Activated CD4-positive, CD25-positive, alpha-beta regulatory T cell treated with anti-CD3 and anti-CD28 coated beads, Interleukin-2, amount 50 U/mL, for 16 hours (primary cell): Measurements from ENCODE around the gene PLIN5.

Source experiments
- DNase-seq: peaks from one replicate; pipeline ENCODE4 v3.0.0-alpha.2; 2020; ENCODE audit warnings: low read depth, low spot score

The PLIN5 gene

DNA sequence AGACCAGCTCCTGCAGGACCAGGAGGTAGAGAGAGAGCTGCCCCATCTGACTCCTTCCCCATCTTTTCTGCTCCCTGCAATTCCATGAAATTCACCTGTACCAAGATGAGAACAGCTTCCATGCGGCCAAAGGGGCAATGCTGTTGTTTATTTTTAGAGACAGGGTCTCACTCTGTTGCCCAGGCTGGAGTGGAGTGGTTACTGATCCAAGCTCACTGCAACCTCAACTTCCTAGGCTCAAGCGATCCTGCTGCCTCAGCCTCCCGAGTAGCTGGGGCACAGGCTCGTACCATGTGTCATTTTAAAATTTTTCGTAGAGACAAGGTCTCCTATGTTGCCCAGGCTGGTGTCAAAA, 13.2 kb downstream of the PLIN5 start:
- DNase-seq, result no peak

DNA sequence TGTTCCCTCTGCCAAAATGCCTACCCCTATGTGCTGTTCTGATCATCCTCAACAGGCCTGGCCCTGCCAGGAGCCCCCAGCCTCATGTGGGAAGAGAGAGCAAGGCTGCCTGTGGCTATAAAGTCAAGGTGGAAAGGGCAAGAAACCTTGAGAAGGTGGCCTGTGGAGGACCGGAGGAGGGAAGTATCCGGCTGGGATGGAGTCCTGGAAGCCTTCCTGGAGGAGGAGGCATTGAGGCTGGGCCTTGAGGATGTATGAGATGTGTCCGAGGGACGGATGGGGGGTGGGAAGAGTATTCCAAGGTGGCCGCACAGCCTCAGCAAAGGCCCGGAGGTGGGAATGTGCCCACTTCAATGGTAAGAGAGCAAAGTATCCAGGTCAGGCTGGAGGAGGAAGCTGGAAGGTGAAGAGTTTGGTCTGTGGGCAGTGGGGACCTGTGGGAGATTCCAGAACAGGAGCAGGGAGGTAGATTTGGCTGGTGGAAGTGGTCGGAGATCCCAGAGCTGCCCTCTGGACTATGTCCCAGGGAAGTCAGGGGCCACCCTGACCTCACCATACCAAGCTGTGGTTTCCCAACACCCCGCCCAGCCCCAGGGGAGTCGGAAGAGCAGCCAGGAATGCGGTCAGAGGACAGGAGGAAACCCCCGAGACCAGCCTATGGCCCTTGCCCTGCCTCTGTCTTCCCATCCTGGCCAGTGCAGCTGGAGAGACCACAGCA, 13.7 kb downstream of the PLIN5 start:
- DNase-seq, result no peak

DNA sequence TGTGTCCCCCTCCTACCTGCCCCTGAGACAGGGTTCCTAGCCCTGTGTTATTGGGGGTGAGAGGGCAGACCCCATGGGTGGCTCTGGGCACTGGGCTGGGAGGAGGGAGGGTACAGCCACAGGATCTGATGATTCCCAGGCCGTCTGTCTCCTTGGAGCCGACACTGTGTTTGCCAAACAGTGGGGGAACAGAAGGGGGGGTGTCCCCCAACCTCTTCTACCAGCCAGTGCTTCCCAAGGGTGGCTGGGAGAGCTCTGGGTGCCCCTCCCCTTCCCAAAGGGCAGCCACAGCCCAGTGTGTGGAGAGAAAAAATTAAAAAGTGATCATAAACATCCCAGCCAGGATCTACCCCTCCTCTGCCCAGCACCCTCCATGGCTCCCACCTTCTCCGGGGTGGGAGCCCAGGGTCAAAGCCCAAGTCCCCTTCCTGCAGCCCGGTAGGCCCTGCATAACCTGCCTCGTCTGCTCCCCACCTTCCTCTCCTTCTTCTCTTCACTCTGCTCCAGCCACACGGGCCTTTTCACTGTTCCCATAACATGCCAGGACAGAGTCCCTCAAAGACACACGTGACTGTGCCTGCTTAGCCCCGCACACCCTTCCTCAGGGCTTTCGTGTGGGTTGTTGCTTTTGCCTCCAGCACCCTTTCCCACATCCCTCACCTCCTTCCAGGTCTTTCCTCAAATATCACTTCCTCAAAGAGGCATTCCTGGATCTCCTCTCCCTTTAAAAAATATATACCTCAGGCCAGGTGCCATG, 15.3 kb downstream of the PLIN5 start:
- DNase-seq, result no peak

DNA sequence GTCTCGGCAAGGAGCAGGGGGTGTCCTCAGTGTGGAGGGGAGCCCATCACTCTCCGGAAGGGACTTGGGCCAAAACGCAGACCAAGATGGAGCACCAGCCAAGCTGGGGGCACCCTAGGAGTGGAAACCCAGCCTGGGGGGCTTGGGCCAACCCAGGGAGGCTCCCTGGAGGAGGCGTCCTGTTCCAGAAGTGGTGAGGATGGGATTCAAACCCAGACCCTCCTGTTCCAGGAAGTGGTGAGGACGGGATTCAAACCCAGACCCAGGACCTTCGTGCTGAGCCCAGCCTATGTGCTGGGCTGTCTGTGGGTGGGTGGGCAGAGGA, 15.9 kb downstream of the PLIN5 start:
- DNase-seq, result no peak

DNA sequence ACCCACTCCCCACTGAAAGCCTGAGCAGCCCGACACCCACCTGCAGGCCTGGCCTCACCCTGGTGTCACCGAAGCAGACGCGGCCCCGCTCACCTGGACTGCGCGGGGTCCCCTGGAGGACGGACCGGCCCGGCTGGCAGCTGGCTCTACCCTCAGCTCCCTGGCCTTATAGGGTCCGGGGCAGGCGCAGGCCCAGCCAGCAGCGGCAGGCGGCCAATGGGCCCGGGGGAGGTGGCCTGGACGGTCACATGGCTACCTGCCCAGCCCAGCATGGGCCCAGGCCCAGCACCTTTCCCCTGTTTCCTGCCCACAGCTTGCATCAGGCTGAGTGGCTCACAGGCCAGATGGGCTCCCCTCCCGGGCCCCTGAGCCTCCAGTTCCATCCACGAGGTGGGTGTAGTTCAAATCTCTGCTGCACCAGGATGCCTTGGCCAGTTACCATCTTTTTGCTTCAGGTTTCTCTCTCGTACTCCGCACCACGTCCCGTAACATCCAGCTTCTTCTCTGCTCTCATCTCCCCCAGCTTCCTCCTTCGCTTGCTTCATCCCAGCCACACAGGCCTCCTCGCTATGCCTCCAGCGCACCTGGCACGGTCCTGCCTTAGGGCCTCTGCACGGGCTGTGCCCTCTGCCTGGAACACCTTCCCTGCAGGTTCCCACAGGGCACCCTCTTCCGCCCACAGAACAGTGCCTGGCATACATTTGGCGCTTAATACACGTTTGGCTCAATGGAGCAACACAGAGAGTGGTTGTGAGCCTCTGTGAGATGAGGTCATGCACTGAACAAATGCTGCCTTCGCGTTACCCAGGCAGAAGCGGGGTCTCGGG, 16.5 kb downstream of the PLIN5 start, which contains the start of gene PLIN4:
Gene PLIN4 (minus strand): TSS at position 142 of the 827 bp plus-strand sequence. CDS start 214 bp downstream, outside the sequence.
- no peak for DNase-seq

DNA sequence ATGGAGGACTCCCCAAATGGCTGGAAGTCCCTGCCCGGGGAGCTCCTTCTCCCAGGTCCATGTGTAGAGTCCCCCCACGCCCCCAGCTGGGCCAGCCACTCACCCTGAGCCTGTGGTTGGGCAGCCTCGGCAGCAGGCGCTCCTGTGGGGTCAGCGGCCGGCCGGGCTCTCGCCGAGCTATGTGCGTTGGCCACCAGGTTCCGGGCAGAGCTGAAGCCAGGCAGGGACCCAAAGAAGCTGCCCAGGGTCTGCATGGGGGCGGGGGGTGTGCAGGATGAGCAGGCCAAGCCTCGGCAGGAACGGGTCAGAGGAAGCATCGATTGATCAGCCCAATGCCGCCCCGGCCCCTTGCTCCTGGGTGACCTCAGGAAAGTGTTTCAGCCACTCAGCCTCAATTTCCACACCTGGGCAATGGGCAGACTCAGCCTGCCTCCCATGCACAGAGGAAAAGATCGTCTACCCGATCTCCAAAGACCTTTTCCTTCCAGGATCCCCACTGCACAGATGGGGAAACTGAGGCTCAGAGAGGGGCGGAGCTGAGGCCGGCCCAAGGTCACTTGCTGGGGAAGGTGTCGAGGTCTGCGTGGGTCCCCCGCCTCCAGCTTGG, 17.5 kb downstream of the PLIN5 start:
- no peak for DNase-seq

DNA sequence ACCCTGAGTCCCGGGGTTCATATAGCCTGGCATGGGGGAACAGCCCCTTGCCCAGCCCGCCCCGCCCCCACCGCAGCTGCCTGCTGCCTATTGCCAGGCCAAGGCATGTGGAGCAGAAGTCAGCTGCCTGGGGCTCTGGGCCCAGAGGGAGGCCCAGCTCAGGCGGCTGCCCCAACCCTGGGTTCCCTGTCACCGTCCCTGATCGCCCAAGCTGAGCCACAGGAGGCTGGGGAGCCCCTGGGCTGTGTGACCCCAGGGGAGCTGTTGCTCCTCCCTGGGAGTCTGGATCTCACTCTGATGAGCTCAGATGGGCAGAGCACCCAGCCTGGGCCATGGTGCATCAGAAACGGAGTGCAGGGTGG, 18.1 kb downstream of the PLIN5 start:
- DNase-seq, result no peak

DNA sequence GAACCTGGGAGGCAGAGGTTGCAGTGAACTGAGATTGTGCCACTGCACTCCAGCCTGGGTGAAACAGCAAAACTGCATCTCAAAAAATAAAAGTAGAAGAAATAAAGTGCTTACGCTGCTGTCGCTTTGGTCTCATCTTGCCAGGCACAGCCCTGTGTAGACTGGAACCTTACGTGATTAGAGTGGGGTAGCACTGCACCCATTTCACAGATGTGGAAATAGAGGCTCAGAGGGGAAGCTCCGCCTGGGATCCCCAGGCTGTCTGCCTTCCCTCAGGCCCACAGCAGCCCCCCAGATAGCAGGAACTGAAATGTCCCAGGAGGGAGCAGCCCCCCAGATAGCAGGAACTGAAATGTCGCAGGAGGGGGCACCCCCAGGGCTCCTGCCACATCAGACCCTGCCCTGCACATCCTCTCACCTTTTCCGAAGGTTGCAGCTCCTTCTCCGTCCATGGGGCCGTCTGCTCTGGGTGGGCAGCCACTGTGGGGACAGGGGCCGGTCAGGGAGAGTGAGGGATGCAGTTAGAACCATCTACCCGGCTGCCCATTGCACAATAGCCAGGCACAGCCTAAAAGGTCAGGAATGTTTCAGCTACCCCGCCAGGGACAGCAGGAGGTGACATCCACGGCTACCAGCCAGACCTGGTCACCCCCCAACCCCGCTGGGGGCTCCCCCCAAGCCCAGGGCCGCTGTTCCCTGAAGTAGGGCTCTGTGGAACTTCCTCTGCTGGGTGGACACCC, 18.7 kb downstream of the PLIN5 start:
- DNase-seq, result no peak

DNA sequence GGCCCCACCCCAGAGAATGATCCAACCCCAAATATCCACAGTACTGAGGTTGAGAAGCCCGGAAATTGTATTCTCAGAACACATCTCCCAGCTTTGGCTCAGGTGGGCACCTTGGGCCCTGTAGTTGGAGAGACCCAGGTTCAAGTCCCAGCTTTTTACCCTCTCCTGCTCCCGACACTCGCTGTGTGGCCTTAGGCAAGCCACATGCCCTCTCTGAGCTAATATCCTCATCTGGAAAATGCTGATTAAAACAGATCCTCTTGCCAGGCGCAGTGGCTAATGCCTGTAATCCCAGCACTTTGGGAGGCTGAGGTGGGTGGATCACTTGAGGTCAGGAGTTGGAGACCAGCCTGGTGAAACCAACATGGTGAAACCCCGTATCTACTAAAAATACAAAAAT, 19.3 kb downstream of the PLIN5 start:
- DNase-seq, result no peak

DNA sequence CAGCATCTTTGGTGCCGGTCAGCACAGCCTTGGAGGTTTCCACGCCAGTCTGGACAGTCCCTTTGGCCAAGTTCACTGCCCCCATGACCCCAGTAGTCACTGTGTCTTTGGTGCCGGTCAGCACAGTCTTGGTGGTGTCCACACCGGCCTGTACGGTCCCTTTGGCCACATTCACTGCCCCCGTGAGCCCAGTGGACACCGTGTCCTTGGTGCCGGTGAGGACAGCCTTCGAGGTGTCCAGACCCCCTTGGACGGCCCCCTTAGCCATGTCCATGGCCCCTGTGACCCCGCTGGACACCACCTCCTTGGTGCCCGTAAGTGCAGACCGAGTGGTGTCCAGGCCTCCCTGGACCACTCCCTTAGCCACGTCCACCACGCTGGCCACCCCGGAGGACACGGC, 21.8 kb downstream of the PLIN5 start:
- DNase-seq, result no peak

DNA sequence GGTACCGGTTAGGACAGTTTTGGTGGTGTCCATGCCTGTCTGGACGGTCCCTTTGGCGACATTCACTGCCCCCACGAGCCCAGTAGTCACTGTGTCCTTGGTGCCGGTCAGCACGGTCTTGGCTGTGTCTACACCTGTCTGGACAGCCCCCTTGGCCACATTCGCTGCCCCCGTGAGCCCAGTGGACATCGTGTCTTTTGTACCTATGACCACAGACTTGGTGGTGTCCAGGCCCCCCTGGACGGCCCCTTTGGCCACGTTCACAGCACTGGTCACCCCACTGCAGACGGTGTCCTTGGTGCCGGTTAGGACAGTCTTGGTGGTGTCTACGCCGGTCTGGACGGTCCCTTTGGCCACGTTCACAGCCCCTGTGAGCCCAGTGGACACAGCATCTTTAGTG, 23.0 kb downstream of the PLIN5 start:
- DNase-seq, result no peak

DNA sequence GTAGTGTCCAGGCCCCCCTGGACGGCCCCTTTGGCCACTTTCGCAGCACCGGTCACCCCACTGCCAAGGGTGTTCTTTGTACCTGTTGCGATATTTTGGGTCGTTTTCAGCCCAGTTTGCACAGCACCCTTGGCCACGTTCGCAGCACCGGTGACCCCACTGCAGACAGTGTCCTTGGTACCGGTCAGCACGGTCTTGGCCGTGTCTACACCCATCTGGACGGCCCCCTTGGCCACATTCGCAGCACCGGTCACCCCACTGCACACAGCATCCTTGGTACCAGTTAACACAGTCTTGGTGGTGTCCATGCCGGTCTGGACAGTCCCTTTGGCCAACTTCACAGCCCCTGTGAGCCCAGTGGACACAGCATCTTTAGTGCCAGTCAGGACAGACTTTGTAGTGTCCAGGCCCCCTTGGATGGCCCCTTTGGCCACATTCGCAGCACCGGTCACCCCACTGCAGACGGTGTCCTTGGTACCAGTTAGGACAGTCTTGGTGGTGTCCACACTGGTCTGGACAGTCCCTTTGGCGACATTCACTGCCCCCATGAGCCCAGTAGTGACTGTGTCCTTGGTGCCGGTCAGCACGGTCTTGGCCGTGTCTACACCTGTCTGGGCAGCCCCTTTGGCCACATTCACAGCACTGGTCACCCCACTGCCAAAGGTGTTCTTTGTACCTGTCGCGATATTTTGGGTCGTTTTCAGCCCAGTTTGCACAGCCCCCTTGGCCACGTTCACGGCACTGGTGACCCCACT, 23.5 kb downstream of the PLIN5 start:
- DNase-seq, result no peak

DNA sequence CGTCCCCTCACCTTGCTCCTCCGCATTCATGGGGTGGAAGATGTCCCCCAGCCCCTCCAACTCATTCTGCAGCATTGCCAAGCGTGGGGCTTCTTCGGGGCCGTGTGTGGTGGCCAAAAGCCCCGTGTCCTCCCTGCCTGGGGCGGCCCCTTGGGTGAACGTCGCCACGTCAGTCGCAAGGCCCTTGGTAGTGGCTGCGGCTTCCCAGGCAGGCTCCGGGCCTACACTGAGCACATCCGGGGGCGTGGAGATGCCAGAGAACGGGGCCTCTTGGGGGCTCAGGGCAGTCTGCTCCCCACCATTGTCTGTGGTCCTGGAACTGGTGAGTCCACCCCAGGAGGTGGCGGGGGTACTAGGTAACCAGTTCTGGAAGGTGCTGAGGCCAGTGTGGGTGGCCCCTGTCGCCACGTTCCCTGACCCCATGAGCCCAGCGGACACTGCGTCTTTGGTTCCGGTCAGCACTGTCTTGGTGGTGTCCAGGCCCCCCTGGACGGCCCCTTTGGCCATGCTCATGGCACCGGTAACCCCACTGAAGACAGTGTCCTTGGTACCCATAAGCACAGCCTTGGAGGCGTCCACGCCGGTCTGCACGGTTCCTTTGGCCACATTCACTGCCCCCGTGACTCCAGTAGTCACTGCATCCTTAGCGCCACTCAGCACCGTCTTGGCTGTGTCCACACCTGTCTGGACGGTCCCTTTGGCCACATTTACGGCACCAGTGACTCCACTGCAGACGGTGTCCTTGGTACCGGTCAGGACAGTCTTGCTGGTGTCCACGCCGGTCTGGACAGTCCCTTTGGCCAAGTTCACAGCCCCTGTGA, 24.4 kb downstream of the PLIN5 start:
- DNase-seq, result no peak

DNA sequence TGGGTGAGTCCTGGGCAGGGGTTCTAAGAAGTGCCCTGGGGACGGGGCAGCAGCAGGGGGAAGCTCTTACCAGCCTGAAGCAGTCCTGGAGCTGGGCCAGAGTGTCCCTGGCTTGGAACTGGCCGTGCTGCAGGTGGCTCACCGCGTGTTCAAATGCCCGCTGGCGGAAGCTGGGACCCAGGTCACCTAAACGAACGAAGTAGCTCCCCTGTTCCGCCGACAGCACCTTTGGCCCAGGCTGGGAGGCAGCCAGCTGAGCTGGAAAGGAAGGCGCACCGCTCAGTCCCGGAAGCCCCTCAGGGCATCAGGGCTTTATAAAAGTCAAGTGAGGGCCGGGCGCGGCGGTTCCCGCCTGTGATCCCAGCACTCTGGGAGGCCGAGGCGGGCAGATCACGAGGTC, 26.3 kb downstream of the PLIN5 start:
- DNase-seq, result no peak

DNA sequence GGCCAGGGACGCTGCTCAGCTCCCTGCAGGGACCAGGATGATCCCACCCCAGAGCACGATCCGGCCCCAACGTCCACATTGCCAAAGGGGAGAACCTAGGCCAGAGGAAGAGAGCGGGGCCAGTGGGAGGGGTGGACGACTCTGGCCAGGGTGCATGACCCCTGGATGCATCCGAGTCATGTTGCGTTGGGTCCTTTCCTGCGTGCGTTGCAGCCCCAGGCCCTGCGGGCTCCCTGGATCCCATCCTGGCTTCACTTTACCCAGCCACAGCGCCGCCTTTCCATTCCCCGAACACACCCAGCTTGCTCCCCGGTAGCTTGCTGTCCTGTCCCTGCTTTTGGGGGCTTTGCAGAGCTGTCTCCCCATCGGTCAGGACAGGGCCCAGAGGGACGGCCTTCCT, 27.2 kb downstream of the PLIN5 start:
- DNase-seq, result no peak

DNA sequence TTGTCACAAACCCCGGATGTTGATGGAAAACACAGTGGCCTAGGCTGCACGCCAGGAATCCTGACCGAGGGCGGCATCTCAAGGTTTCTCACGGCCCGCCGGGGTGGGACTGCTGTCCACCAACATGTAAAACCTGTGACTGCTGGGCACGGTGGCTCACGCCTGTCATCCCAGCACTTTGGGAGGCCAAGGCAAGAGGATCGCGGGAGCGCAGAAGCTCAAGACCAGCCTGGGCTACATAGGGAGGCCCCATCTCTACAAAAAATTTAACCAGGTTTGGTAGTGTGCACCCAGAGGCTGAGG, 27.9 kb downstream of the PLIN5 start:
- no peak for DNase-seq

DNA sequence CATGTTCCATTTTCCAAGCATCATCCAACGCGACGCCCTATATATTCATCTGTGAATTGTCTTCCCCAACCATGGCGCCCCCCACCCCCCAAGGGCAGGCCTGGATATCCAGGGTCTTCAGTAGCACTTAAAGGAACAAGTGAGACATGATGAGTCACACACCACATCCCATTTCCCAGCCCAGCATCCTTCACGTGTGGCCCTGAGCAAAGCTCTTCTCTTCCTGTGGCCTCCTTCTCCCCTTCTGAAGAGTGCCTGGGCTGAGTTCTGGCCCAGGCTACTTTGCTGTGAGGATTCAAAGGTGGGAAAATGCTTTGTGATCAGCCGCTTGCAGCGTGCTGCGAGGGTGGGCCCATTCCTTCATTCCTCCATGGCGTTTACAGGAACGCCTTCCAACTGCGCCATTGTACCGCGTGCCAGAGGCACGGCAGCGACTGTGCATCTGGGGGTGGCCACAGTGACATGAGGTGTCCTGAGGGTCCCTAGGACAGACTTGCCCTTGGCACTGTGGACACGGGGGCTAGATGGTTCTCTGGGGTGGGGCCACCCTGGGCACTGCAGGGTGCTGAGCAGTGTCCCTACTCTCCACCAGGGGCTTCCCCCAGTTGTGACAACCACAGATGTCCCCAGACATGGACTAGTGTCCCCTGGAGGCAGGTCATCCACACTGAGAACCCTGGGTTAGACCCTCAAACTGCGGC, 28.4 kb downstream of the PLIN5 start:
- no peak for DNase-seq

DNA sequence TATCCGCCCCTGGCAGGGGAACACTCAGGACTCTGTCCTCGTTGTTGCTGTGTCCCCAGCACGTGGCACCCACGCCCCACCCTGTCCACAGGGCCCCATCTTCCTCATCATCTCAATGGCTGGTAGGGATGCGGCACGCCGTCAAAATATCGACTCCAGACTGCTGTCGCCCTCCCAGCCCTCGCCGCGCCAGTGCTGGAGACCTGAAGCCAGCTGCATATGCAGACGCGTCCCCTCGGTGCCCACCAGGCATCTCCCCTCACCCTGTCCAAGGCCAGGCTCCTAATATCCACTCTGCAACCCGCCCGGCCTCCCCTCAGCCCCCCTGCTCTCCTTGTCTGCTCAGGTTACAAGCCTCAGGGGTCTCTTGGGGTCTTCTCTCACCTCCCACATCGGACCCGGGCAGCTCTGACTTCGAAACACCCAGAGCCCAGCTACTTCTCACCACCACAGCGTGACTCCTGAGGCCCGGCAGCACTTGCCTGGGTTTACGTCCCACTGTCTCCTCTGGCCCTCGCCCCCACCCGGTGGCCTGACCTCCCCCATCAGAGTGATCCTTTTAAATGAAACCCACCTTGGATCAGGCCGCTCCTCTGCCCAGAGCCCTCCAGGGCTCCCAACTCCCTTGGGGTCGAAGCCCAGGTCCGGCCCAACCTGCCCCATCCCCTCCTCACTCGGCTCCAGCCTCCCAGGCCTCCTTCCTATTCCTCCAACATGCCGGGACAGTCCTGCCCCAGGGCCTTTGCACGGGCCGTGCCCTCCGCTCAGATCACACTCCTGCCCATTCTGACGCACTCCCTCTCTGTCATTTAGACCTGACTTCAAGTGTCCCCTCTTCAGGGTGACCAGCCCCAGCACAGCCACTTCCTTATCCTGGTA, 29.2 kb downstream of the PLIN5 start:
- DNase-seq, result no peak
